Stimulated activated CD4-positive, alpha-beta T cell treated with anti-CD3 and anti-CD28 coated beads, TNF-alpha, amount 100 ng/mL, for 48 hours (primary cell): ENCODE measurements around the gene TCFL5.
"Not testable (repeated sequence)": the region's sequence is repeated elsewhere in the genome, so short reads cannot be mapped to it uniquely, and the experiment has no call there.

ENCODE experiments used
- DNase-seq, 3 donors: peaks; one replicate each; pipeline ENCODE4 v3.0.0-alpha.2; 2020; ENCODE audit warnings: low read depth in 3 of 3

The TCFL5 gene

DNA sequence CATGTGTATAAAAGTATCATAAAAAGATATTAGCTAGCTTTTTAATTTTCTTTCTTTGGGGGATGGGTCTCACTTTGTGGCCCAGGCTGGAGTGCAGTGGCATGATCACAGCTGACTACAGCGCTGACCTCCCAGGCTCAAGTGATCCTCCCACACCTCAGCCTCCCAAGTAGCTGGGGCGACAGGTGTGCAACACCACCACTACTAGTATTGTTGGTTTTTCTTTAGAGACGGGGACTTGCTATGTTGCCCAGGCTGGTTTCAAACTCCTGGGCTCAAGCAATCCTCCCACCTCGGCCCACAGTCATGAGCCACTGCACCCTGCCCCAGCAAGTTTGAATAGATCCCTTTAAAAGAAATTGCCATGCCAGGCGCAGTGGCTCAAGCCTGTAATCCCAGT lies 6.5 kb downstream of the TCFL5 start:
- no peak for DNase-seq

DNA sequence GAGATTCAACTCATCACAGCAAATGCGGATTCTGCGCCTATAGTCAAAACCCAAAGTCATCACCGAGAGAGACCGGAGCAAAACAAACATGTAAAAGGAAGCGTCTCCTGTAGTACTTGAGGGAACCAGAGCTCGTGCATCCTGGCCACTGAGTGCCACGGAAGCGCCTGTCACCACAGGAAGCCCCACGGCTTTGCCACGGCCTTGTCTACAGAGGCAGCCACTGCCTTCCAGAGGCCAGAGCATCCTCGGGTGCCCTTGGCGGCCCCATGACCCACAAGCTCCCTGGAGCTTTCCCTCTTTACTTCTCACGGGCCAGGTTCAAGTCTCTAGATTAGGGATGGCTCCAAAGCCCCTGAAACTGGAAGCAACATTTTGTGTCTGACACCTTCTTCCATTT lies 7.5 kb downstream of the TCFL5 start:
- DNase-seq = no peak

DNA sequence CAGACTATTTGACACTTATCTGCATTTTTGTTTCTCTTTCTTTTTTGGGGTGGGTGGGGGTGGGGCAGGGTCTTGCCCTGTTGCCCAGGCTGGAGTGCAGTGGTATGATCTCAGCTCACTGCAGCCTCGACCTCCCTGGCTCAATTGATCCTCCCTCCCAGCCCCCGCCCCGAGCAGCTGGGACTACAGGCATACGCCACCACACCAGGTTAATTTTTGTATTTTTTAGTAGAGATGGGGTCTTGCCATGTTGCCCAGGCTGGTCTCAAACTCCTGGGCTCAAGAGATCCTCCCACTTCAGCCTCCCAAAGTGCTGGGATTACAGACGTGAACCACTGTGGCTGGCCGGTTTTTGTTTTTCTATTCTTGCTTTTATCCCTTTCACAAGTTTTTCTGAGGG lies 8.3 kb downstream of the TCFL5 start:
- DNase-seq = not testable (repeated sequence)

DNA sequence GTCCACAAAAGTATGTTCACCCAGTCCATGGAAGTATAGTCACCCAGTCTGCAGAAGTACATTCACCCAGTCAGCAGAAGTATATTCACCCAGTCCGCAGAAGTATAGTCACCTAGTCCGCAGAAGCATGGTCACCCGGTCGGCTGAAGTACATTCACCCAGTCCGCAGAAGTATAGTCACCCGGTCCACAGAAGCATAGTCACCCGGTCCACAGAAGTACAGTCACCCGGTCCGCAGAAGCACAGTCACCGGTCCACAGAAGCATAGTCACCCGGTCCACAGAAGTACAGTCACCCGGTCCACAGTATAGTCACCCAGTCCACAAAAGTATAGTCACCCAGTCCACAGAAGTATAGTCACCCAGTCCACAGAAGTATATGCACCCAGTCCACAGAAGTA lies 8.8 kb downstream of the TCFL5 start:
- DNase-seq = no peak

DNA sequence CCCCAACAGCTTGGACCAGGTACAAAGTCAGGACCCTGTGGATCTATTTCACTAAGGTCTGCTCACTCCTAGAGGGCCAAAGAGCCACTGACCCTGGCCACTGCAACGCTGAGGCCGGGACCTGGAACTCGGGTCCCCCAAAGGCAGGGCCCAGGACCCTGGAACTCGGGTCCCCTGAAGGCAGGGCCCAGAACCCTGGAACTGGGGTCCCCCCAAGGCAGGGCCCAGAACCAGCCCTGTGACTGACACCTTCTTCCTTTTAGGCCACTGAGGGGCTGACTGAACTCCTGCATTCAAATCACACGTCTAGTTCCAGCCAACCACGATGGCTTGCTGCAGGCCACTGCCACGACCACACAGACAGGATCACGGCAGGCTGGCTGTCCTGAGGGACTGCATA lies 9.4 kb downstream of the TCFL5 start:
- DNase-seq = no peak

DNA sequence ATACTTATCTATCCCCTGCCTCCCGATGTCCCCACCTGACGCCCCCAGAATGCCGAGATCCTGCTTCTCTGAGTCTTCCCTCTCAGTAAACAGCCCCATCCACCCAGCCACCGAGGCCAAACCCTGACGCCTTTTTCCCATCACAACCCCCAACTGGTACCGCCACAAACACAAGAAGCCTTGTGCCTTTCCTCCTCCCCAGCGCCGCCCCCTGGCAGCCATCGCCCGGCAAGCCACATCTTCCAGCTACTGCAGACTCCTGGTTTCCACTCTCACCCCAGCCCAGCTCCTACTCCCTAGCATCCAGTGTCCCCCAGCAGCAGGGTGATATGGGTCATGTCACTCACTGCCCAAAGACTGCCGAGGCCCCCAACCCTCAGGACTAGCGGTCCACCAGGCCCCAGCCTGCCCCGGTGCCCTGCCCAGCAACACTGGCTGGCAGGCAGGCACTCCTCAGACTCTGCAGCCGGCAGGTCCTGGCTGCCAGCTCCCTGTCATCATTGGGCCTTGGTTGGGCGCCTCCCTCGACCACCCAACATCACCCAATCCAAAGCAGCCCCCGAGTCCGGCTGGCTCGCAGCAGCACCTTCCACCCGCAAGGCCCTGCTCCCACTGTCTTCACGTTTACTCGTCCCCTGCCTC lies 11.2 kb downstream of the TCFL5 start:
- no peak for DNase-seq

DNA sequence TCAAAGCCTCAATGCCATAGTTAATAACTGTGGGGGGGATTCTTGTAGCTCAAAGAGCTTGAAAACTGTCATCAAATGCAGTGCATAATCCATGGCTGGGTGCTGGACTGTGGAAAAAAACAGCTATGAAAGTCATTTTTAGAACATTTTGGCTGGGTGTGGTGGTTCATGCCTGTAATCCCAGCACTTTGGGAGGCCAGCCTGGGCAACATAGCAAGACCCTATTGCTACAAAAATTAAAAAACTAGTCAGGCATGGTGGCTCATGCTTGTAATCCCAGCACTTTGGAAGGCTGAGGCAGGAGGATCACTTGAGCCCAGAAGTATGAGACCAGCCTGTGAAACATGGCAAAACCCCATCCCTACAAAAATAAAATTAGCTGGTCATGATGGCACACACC lies 12.2 kb downstream of the TCFL5 start:
- DNase-seq = no peak

DNA sequence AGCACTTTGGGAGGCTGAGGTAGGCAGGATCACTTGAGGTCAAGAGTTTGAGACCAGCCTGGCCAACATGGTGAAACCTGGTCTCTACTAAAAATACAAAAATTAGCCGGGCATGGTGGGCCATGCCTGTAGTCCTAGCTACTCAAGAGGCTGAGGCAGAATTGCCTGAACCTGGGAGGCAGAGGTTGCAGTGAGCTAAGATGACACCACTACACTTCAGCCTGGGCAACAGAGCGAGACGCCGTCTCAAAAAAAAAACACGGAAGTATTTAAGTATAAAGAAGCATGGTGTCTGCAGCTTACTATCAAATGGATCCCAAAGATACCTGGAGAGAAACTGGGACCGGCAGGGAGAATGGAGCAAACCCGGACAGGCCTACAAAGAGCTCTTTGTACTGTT lies 12.7 kb downstream of the TCFL5 start:
- not testable (repeated sequence) for DNase-seq

DNA sequence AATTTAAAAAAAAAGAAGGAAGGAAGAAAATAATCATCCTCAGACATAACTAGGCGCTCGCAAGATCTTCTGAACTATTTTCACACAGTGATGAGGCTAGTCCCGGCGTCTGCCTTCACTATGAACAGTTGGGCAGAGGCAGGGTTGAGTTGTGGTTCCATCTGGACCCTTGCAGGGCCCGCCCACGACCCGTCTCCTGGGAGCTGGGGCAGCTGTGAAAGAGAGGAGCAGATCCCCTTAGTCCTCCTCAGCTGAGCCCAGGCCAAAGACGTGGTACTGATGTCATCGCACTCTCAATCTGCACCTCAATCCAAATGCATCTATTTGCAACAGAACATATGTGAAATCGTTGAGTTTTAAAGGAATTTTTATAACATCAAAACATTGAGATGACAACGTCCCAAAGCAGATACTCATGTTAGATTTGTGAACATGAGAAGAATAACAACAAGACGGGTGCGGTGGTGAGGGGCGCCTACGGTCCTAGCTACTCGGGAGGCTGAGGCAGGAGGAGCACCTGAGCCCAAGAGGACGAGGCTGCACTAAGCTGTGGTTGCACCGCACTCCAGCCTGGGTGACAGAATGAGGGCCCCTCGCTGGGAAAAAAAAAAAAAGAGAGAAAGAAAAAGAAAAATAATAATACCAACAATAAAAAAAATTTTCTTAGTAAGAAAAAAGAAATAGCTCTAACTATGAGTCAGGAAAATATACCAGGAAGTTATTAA lies 15.3 kb downstream of the TCFL5 start:
- DNase-seq = no peak

DNA sequence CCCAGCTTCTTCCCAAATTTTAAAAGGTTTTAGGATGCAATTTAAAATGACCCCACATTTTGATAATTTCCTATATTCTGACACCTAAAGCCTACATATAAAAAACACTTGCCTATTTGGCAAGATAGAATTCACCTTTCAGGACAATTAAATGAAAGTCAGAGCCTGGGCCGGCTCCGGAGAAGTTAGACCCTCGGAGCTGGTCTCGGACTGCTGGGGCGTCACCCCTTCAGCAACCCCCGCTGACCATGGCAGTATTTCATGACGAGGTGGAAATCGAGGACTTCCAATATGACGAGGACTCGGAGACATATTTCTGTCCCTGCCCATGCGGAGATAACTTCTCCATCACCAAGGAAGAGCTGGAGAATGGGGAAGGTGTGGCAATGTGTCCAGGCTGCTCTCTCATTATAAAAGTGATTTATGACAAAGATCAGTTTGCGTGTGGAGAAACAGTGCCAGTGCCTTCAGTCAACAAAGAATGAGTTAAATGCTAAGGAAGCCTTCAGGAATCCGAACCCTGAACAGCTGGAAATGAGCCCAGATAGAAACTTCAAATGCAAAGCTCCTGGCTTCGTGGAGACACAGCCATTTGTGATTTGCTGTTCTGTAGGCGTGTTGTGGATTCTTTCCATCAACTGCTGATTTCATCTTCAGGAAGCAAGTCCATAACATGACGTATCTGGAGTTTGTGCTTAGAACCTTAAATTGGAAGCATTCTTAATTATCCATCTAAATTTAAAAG lies 16.0 kb downstream of the TCFL5 start:
- no peak for DNase-seq

DNA sequence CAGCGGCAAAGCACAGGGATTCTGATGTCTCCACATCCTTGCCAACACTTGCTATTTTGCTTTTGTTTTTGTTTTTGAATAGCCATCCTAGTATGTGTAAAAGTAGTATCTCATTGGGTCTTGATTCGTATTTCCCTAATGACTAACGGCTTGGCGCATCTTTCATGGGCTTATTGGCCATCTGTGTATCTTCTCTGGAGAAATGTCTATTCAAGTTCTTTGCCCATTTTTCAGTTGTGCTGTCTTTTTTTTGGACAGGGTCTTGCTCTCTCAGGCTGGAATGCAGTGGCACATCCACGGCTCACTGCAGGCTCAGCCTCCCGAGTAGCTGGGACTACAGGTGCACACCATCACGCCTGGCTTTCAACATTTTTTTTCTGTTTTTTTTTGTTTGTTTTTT lies 17.4 kb downstream of the TCFL5 start:
- DNase-seq = no peak

DNA sequence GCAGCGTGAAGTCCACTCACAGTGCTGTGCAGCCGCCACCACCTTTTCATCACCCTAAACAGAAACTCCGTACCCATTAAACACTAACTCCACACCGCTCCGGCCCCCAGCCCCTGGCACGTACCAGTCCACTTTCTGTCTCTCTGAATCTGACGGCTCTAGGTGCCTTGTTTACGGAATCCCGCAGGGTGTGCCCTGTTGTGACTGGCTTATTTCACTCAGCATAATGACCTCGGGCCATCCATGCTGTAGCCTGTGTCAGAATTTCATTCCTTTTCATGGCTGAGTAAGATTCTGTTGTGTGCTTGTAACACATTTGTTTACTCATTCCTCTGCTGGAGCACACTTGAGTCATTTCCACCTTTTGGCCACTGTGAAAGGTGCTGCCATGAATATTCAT lies 18.0 kb downstream of the TCFL5 start:
- no peak for DNase-seq

DNA sequence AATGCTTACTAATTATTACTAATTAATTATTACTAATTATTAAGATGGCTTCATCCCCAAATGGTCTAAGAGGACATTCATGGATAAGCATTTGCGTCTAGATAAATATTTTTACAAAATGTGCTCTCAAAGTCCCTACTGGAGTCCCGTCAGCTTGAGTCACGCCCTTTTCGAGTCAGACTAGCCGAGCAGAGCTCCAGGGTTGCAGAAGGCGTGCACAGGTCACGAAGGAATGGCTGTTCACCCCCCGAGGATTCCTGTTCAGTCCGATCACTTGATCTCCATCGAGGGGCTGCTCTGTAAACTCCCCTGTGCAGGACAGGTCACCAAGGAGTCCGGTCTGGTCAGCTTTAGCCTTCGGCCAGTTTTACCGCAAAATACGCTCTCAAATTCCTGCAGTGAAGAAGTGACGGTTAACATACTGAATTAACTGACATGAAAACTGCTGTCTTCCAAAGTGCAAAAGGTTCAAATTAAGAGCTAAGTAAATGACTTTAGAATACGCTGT lies 19.9 kb downstream of the TCFL5 start:
- no peak for DNase-seq

DNA sequence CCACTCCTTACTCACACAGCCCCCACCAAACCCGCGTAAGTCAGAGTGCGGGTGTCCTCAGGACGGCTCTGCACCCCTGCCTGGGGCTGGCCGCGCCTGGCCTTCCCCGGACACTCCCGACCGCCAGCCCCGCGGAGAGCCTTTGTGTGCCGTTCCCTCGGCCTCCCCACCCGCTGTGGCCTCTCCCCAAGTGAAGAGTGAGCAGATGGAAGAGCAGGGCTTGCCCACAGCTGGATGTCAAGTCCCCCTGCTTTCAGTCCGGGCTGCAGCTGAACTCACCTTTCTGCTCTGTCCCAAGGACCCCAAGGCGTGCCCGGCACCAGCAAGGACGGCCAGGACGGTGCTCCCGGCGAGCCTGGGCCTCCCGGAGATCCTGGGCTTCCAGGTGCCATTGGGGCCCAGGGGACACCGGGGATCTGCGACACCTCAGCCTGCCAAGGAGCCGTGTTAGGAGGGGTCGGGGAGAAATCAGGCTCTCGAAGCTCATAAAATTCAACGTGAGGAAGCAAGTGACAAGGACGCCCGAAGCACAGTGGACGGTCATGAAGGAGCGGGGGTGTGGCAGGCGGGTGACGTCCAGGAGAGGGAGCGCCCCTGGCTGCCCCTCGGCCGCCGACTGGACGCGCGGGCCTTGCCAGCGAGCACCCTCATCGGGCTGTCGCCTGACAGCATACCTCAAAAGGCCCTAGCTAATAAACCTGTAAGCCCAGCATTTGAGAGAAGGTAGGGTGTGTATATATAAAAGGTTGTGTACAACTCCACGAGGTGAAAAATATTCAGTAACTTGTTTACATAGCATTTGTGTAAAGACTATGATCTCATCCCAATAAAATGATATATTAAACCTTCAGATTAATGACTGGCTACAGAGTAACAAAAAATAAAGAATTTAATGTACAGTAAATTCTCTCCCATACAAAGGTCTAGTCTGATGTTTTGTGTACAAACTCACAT lies 21.1 kb downstream of the TCFL5 start:
- no peak for DNase-seq

DNA sequence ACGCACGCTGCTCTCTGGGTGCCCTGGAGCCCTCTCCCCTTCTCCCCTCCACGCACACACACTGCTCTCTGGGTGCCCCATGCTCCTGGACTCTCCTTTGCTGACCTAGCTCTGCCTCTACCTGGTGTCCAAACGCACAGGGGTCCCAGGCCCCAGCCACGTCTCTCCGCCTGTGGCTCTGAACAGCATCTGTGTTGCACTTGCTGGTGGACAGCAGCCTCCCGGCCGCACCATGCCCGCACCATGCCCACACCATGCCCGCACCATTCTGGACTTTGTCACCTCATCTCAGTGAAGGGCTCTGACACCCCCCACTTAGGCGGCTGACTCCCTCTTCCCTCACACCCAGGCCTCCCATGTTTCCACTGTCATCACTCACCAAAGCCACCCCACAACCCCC lies 21.8 kb downstream of the TCFL5 start:
- no peak for DNase-seq

DNA sequence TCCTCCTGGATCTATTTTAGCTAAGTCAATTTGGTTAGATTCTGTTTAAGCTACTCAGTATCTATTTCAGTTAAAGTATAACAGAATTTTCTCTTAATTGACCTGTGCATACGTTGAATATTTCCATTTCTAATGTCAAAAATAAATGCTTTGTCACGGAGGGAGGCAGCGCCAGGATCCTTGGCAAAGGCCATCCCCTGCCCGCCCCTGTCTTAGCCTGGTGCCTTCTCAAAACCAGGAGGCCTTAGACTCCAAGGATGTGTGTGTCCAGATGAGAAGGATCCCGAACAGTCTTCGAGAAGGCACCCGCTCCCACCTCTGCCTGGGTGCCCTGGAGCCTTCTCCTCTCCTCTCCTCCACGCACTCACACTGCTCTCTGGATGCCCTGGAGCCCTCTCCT lies 22.4 kb downstream of the TCFL5 start:
- DNase-seq = no peak

DNA sequence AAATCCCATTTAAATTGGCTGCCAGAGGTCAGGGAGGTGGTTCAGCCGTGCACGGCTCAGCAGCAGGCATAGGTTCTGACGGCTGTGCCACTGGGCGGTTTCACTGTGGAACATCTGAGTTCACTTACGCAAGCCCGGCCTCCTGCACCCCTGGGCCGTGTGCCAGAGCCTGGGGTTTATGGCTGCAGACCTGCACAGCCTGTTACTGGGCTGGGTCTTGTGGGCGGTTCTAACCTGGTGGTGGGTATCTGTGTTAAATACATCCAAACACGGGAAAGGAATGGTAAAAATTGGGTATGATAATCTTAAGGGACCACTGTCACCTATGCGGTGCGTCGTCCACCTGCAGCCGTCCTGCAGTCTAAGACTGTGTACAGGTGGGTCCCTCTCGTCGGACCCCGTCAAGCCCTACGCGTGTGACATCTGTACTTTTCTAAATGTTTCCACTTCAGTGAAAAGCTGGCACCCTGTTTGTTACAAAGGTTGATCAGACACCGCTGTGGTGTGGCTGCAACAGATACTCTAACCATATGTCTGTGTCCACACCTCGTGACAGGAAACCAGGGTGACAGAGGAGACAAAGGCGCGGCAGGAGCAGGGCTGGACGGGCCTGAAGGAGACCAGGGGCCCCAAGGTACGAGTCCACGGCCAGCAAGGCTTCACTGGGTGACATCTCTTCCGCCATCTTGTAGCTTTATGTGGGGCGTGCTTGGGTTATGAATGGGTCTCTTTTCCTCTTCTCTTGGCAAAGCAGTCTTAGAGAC lies 23.3 kb downstream of the TCFL5 start:
- no peak for DNase-seq

DNA sequence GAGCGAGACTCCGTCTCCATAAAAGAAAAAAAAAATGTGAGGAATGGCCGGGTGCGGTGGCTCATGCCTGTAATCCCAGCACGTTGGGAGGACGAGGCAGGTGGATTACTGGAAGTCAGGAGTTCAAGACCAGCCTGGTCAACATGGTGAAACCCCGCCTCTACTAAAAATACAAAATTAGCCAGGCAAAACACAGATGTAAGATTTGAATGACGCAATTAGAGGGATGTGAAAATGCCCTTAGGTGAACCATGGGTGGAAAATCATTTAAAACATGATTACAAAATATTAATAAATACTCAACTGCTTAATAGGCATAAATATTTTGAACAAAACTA lies 23.9 kb downstream of the TCFL5 start:
- no peak for DNase-seq

DNA sequence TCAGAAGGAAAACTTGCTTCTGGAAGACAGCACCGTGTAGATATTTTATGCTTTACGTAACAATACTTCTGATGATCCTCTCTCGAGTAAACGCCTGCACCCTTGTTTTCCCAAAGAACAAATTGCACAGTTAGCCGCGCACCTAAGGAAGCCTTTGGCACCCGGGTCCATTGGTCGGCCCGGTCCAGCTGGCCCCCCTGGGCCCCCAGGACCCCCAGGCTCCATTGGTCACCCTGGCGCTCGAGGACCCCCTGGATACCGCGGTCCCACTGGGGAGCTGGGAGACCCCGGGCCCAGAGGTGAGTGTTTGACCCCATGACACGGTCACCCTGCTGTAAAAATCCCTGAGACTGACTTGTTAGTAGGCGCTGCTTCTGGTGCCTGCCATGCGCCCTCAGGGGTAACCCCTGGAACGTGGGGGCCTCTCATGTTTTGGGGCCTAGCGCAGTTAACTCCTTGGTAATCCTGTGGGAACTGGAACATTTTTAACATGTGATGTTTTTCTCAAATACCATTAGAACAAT lies 24.6 kb downstream of the TCFL5 start:
- no peak for DNase-seq

DNA sequence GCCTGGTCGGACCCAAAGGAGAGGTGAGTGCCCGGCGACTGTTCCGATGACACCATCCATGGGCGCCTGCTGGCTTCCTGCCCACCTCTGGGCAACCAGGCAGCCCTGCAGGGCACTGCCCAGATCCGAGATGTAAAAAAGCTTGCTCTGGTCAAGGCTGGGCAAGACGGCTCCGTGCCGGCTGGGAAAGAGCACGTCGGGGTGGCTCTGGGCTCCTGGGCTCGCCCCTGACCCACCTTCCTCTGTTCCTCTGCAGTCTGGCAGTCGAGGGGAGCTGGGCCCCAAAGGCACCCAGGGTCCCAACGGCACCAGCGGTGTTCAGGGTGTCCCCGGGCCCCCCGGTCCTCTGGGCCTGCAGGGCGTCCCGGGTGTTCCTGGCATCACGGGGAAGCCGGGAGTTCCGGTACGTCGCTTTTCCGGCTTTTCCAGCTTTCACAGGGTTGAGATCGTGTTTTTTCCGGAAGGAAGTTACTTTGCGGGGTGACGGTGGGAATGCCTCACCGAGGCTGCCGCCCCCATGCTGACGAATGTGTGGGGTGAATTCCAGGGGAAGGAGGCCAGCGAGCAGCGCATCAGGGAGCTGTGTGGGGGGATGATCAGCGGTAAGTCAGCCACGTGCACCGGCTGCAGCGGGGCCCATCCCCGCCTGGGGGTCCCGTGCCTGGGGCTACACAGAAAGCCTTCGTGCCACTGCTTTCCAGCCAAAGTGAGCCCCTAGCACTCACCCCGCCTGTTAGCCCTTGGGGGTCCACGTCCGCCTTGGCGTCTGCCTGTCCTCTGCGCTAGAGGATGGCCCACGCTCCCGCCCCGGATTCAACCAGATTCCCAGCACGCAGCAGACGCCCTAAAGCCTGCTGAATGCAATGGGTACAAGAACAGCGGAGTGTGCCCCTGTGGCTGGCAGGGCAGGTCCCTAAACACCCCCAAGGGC lies 25.4 kb downstream of the TCFL5 start:
- DNase-seq = no peak
